GM12874 (cell line): ENCODE measurements around the gene ATF3.

Source experiments
- TF ChIP-seq, protein P1 (sequence below): IDR thresholded peaks from 2 replicates; pipeline ENCODE4 v1.5.1; 2011; ENCODE audit warnings: low read depth, mild to moderate bottlenecking, control low read depth, low read length, moderate library complexity; ENCODE audit not compliant: insufficient read depth

The ATF3 gene

DNA sequence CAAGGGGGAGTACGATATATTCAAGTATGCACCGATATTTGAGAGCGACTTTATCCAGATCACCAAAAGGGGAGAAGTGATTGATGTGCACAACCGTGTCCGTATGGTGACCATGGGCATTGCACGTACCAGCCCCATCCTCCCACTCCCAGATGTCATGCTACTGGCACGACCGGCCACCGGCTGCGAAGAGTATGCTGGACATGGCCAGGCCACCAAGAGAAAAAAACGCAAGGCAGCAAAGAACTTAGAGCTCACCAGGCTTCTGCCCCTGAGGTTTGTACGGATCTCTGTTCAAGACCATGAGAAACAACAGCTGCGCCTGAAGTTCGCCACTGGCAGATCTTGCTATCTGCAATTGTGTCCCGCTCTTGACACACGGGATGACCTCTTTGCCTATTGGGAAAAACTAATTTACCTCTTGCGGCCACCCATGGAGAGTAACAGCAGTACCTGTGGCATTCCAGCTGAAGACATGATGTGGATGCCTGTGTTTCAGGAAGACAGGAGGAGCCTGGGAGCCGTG, 16.5 kb downstream of the ATF3 start:
- TF ChIP-seq, protein P1, sequence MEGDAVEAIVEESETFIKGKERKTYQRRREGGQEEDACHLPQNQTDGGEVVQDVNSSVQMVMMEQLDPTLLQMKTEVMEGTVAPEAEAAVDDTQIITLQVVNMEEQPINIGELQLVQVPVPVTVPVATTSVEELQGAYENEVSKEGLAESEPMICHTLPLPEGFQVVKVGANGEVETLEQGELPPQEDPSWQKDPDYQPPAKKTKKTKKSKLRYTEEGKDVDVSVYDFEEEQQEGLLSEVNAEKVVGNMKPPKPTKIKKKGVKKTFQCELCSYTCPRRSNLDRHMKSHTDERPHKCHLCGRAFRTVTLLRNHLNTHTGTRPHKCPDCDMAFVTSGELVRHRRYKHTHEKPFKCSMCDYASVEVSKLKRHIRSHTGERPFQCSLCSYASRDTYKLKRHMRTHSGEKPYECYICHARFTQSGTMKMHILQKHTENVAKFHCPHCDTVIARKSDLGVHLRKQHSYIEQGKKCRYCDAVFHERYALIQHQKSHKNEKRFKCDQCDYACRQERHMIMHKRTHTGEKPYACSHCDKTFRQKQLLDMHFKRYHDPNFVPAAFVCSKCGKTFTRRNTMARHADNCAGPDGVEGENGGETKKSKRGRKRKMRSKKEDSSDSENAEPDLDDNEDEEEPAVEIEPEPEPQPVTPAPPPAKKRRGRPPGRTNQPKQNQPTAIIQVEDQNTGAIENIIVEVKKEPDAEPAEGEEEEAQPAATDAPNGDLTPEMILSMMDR: no peak

- TF ChIP-seq, protein P1: no peak
Measured at GRCh38 chr1:212625781-212626450, 17.4 kb downstream of the ATF3 start.

- TF ChIP-seq, protein P1: no peak
Measured at GRCh38 chr1:212628046-212628445, 19.5 kb downstream of the ATF3 start.

DNA sequence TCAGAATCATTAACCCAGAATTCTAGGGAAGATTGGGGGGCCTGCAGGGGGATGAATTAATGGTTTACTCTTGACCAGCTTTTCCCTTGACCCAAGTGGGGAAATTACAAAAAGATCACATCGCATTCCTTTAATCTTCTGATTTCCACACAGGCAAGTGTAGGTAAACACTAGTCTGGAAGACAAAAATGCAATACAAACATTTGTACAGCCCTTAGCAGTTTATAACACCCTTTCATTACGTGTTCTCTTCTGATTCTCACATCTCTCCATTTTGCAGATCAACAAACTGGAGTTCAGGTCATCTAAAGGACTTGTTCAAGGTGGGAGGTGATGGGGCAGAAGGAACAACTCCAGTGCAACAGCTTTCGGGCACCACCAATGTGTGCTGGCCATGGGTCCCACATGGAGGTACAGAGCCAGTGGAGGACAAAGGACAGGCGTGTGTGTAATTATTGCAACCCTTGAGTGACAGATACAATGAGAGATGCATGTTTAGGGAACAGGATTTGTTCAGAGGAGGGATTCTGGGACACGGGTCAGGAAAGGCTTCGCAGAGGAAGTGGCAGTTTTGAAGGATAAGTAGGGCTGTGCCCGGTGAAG, 20.4 kb downstream of the ATF3 start:
- TF ChIP-seq, protein P1: no peak

GRCh38 chr1:212629450-212630157, 21.0 kb downstream of the ATF3 start:
- TF ChIP-seq, protein P1: no peak

- TF ChIP-seq, protein P1: peak; percentile 97
Measured at GRCh38 chr1:212630158-212630900, 21.8 kb downstream of the ATF3 start.

DNA sequence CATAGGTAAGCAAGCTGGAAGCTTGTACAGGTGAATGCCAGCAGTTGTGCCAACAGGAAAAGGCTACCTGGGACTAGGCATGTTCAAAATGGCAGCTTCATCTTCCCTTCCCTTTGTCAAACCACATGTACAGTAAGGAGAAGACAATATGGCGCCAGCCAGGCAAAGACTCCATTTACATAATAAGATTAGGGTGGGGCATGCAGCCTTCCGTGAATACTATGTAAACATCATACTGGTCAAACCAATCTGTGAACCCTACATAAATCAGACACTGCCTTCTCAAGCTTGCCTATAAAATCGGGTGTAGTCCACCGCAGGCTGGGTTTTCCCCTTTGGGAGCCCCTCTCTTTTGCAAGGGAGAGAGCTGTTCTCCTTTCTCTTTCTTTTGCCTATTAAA, 24.6 kb downstream of the ATF3 start:
- TF ChIP-seq, protein P1: no peak
